Muscle layer of colon (tissue), 2 donors: Measurements from ENCODE around the gene ADCY10.

Source experiments
- H3K27ac ChIP-seq: one replicate; pipeline ENCODE4 v1.7.0; 2013; ENCODE audit warnings: low read depth, mild to moderate bottlenecking, low read length, moderate library complexity
- H3K27me3 ChIP-seq, 2 donors: one replicate each; pipeline ENCODE4 v1.7.0; 2013; ENCODE audit warnings: low read length in 2 of 2, mild to moderate bottlenecking in 2 of 2; ENCODE audit not compliant: insufficient read depth in 2 of 2, control insufficient read depth in 1 of 2
- H3K36me3 ChIP-seq: one replicate; pipeline ENCODE4 v1.7.0; 2013; ENCODE audit warnings: mild to moderate bottlenecking, low read length; ENCODE audit not compliant: insufficient read depth
- H3K4me1 ChIP-seq: one replicate; pipeline ENCODE4 v1.7.0; 2013; ENCODE audit warnings: mild to moderate bottlenecking, low read length; ENCODE audit not compliant: insufficient read depth
- H3K4me3 ChIP-seq, 2 donors: one replicate each; pipeline ENCODE4 v1.7.0; 2013; ENCODE audit warnings: low read length in 2 of 2, low read depth in 1 of 2, mild to moderate bottlenecking in 1 of 2, moderate library complexity in 1 of 2
- H3K9ac ChIP-seq: one replicate; pipeline ENCODE4 v1.7.0; 2013; ENCODE audit warnings: low read length
- H3K9me3 ChIP-seq: one replicate; pipeline ENCODE4 v1.7.0; 2013; ENCODE audit warnings: mild to moderate bottlenecking, low read length
- donor health status: abdominal sarcoma.
- donor health status: Adenocarcinoma of cecum.

ADCY10 gene

DNA sequence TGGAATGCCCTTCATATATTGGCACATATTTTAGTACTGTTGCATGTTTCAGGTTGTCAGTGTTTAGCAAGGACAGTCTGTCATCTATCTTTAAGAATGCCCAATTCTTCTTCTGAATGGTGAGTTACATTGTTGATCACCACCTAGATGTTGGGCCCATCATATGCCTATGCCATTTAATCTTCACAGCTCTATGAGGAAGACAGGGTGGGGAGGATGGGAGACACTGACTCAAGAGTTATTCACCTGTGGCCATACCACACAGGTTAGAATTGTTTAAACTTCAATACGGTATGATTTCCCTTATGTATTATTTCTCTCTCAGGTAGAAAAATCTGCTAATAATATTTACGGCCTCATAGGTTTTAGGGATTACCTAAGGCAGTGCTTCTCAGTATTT is 147.4 kb downstream of the ADCY10 start:
- Histone ChIP-seq H3K36me3 (peaks cover 23% of the 10 kb centered on the region), H3K27ac (no peak overlapping the region)

DNA sequence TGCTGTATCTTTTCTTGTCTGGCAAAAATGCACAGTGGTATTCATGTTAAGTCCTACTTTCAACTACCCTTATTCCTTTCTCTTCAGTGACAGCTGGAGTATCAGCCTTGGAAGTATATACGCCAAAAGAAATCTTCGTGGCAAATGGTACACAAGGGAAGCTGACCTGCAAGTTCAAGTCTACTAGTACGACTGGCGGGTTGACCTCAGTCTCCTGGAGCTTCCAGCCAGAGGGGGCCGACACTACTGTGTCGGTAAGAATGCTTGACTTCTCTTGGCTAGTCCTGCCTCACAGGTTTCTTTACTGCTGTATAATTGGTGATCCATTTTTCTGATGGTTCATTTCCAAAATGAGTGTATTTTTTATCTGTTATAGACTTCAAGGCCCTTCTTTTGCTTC is 148.4 kb downstream of the ADCY10 start:
- Histone ChIP-seq H3K27ac (no peak overlapping the region), H3K9me3 (no peaks in the 10 kb centered on the region), H3K36me3 (peaks cover 23% of the 10 kb centered on the region), H3K27me3 (no peaks in the 10 kb centered on the region), H3K9ac (no peak overlapping the region), H3K4me1 (no peaks in the 10 kb centered on the region), H3K4me3 (no peak overlapping the region)

More for the DNA sequence above, 147.4 kb downstream of the ADCY10 start:
- no peak overlapping the region for H3K9ac ChIP-seq
- H3K4me1 ChIP-seq, result no peaks in the 10 kb centered on the region
- no peak overlapping the region for H3K4me3 ChIP-seq
- no peaks in the 10 kb centered on the region for H3K9me3 ChIP-seq
- H3K27me3 ChIP-seq, result no peaks in the 10 kb centered on the region

DNA sequence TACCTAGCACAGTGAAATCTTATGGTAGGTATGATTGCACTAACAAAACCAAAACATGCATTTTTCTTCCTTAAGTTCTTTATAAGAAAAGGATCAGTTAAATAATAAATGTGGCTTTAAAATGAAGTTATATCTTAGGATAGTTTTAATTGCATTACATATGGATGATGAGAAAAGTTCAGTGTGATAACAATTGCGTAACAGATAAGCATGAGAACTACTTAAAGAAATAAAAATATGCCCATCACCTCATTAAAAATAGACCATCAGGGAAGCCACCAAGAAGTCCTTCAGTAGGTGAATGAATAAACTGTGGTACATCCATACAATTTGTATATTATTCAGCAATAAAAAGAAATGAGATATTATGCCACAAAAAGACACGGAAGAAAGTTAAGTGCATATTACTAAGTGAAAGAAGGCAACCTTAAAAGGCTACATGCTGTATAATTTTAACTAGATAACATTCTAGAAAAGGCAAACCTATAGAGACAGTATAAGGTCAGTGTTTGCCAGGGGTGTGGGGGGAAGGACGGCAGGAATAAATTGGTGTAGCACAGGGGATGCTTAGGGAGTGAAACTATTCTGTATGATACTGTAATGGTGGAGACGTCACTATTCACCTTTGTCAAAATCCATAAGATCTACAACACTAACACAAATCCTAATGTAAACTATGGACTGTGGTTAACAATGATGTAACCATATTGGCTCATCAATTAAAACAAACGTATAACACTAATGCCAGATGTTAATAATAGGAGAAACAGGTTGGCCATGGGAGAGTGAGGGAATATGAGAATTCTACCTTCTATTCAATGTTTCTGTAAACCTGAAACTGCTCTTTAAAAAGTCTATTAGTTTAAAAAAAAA is 149.2 kb downstream of the ADCY10 start:
- H3K4me1 ChIP-seq, result no peaks in the 10 kb centered on the region
- H3K9me3 ChIP-seq, result no peaks in the 10 kb centered on the region
- H3K27ac ChIP-seq, result no peak overlapping the region

DNA sequence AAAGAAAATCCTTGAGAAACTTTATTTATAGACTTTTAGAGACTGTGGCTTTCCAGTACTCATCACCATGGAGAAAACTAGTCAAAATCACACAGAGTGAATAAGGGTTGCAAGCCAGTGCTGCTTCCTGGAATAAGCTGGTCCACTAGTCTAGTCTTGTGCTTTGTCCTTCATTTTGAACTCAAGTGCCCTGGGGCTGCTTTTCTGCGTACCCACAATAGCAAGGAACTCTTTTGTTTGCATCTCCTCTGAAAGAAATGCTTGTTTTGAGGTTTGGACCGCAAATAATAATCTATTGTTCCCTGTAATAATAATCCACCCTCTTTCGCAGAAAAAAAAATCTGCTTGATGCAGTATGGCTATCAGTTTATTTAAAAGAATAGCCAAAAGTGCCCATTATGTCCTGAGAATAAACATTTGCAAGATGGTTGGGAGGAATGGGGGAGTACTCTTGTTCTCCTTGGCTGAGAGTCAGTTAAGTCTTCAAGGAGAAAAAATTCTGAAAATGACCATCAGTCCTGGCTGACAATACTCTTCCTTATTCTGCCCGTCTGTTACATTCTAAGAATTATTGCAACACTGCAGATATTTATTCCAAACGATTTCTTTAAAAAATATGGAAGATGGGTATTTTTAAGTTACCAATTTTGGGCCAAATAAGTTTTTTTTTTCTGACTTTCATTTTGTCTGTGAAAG is 150.3 kb downstream of the ADCY10 start:
- Histone ChIP-seq H3K27ac (no peak overlapping the region), H3K9ac (no peak overlapping the region), H3K4me1 (no peaks in the 10 kb centered on the region), H3K36me3 (peaks cover 18% of the 10 kb centered on the region), H3K9me3 (no peaks in the 10 kb centered on the region), H3K27me3 (no peaks in the 10 kb centered on the region), H3K4me3 (no peak overlapping the region)

More for the DNA sequence above, 149.2 kb downstream of the ADCY10 start:
- Histone ChIP-seq H3K9ac (no peak overlapping the region), H3K27me3 (no peaks in the 10 kb centered on the region), H3K4me3 (no peak overlapping the region), H3K36me3 (peaks cover 23% of the 10 kb centered on the region)

DNA sequence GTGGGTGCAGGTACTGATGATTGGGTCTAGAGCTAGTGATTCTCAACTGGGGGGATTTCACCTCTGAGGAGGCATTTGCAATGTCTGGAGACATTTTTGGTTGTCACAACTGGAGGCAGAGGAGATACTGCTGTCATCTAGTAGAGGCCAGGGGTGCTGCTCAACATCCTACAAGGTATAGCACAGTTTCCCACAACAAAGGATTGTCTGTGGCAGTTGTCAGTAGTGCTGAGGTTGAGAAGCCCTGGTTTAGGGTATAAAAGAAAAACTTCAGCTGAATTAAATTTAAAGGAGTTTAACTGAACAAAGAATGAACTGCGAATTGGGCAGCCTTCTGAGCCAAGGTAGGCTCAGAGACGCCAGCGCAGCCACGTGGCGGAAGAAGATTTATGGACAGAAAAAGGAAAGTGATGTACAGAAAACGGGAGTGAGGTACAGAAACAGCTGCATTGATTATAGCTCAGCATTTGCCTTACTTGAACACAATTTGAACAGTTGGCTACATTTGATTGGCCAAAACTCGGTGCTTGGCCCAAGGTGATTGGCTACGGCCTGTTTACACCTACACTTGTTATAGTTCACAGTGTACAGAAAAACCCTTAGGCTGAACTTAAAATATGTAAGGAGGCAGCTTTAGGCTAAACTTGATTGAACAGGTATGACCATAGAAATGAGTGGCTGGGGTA is 151.7 kb downstream of the ADCY10 start:
- Histone ChIP-seq H3K9me3 (no peaks in the 10 kb centered on the region), H3K4me1 (no peaks in the 10 kb centered on the region), H3K36me3 (peaks cover 11% of the 10 kb centered on the region), H3K27me3 (no peaks in the 10 kb centered on the region), H3K9ac (no peak overlapping the region), H3K27ac (no peak overlapping the region), H3K4me3 (no peak overlapping the region)

DNA sequence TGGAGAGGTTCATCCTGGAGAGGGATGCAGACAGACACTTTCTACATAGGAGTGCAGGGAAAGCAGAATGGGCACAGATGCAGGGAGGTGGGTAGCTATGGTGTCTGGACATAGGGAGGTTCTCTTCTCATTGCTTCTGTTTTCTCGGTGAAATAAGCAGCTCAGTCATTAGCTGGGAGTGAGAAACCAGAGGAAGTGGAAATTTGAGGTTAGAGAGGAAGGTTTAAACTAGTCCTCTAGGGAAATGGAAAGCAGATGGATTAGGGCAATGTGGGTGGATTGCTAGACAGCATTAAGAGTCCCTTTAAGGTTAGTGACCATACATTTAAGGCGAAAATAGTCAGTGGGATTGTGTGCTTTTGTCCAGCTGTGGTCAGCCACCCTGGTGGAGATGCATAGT is 152.5 kb downstream of the ADCY10 start:
- Histone ChIP-seq H3K36me3 (peaks cover 3% of the 10 kb centered on the region), H3K9ac (no peak overlapping the region), H3K4me1 (peaks cover 6% of the 10 kb centered on the region), H3K27me3 (no peaks in the 10 kb centered on the region), H3K27ac (no peak overlapping the region), H3K9me3 (no peaks in the 10 kb centered on the region), H3K4me3 (no peak overlapping the region)
